ENCODE measurements around the gene MIDN. TPM values are rescaled to one million over a fixed set of nuclear protein-coding genes. Genes with fewer than 3 reads are reported as not detected.
"Not testable (repeated sequence)": the region's sequence is repeated elsewhere in the genome, so short reads cannot be mapped to it uniquely, and the experiment has no call there.

The MIDN gene
- total RNA-seq (100 to 1,000 TPM in 2 of 5 experiments, 10 to 100 TPM in 3; 22.6 to 310 (median 78.1) TPM), polyA plus RNA-seq (1 to 10 TPM; 1.4 to 3.6 TPM), total RNA-seq (152 reads per million, percentile 90 among the genes with 10 or more reads in this experiment)

GRCh38 chr19:1248139-1248785 is at the start of gene MIDN:
MIDN (plus strand) TSS chr19:1248583; CDS start chr19:1250297, 1,714 bp downstream.
- peak within 1 kb of the TSS; percentile 64 for H3K4me3 ChIP-seq (ENCODE audit: low read length)
- ATAC-seq (peak; percentile 21), DNase-seq (peak; percentile 43 to 85 (median 61))
- ChIA-PET POLR2A (interaction anchor here (0.7 to 2.2 kb wide), 5 partner anchors 13 to 168 kb away, joined by 3 to 20 read pairs (median 4); partner anchors contain the start of gene CIRBP), CTCF (interaction anchor here (0.9 to 1.0 kb wide), 2 partner anchors 15 to 18 kb away, joined by 4 to 5 read pairs; no protein-coding TSS in a partner anchor)
- intact Hi-C loops (cut with micrococcal nuclease) = loop anchor here (2.0 to 10.0 kb wide), 7 partner anchors 157 to 583 kb away; partner anchors contain the start of genes DAZAP1 (in 1 of the 2), GAMT (in 1 of the 2), PCSK4 (in 1 of the 2) and PTBP1 (in 1 of the 2)
- Mint-ChIP-seq H3K9me3 (peaks cover 0 to 3% (median 0%) of the 10 kb centered on the region in 11 donors), H3K36me3 (peaks cover 0 to 9% (median 0%) of the 10 kb centered on the region in 5 donors), H3K4me1 (peaks cover 0 to 10% (median 9%) of the 10 kb centered on the region in 7 donors), H3K4me3 (peak within 1 kb of the TSS; percentile 23 to 95 (median 68)), H3K27ac (peak within 1 kb of the TSS in 6 of 9 donors; percentile 38 to 88 (median 71)), H3K27me3 (no peaks in the 10 kb centered on the region)
- peaks cover 16 to 18% of the 10 kb centered on the region in 2 donors for H3K4me1 ChIP-seq (ENCODE audit: control insufficient read depth in 2 of 2, insufficient read depth in 2 of 2, low read length in 2 of 2)
- peak within 1 kb of the TSS; percentile 94 for H3K27ac ChIP-seq (ENCODE audit: low read depth, low read length)
- H3K36me3 ChIP-seq (ENCODE audit: control insufficient read depth in 2 of 3, insufficient read depth in 3 of 3, low read length in 3 of 3) = peaks cover 0 to 11% (median 0%) of the 10 kb centered on the region in 3 experiments
- no peaks in the 10 kb centered on the region for H3K27me3 ChIP-seq (ENCODE audit: control insufficient read depth in 2 of 2, insufficient read depth in 2 of 2, low read length in 2 of 2)
- no peaks in the 10 kb centered on the region for H3K9me3 ChIP-seq (ENCODE audit: control insufficient read depth in 2 of 3, low read length in 3 of 3)

- POLR2A ChIA-PET = interaction anchor here (0.6 to 0.8 kb wide), 3 partner anchors 74 to 95 kb away, joined by 3 read pairs; partner anchors contain the start of gene GPX4
- intact Hi-C loops (cut with micrococcal nuclease) = no loop called here
- peaks cover 0 to 3% (median 0%) of the 10 kb centered on the region in 11 donors for H3K9me3 Mint-ChIP-seq
These were observed 48.9 kb upstream of the MIDN start for GRCh38 chr19:1199531-1199930.

GRCh38 chr19:1200614-1201013 is 47.8 kb upstream of the MIDN start:
- H3K27ac Mint-ChIP-seq = peak overlapping the region in 1 of 9 donors; percentile 40
- H3K27me3 ChIP-seq (ENCODE audit: control insufficient read depth in 2 of 2, insufficient read depth in 2 of 2, low read length in 2 of 2); intact Hi-C loops (cut with micrococcal nuclease); H3K9me3 Mint-ChIP-seq; H3K27me3 Mint-ChIP-seq; H3K36me3 Mint-ChIP-seq; H3K4me3 ChIP-seq (ENCODE audit: low read length); H3K27ac ChIP-seq (ENCODE audit: low read depth, low read length); H3K9me3 ChIP-seq (ENCODE audit: control insufficient read depth in 2 of 3, low read length in 3 of 3); ATAC-seq; DNase-seq; H3K36me3 ChIP-seq (ENCODE audit: control insufficient read depth in 2 of 3, insufficient read depth in 3 of 3, low read length in 3 of 3): not testable (repeated sequence)
- CTCF ChIA-PET = interaction anchor here (0.7 to 2.7 kb wide), 3 partner anchors 70 to 87 kb away, joined by 3 to 11 read pairs (median 3); no protein-coding TSS in a partner anchor
- peak overlapping the region in 1 of 10 donors; percentile 42 for H3K4me3 Mint-ChIP-seq
- POLR2A ChIA-PET = interaction anchor here (1.4 to 1.6 kb wide), 2 partner anchors 8 to 104 kb away, joined by 3 to 4 read pairs; no protein-coding TSS in a partner anchor
- peaks cover 11 to 21% of the 10 kb centered on the region in 2 donors for H3K4me1 ChIP-seq (ENCODE audit: control insufficient read depth in 2 of 2, insufficient read depth in 2 of 2, low read length in 2 of 2)
- H3K4me1 Mint-ChIP-seq = peaks cover 9 to 19% (median 16%) of the 10 kb centered on the region in 7 donors

More at GRCh38 chr19:1199531-1199930, 48.9 kb upstream of the MIDN start:
- CTCF ChIA-PET = interaction anchor here (2.7 kb wide), 1 partner anchor 86 kb away, joined by 11 read pairs; no protein-coding TSS in a partner anchor
- no peaks in the 10 kb centered on the region for H3K9me3 ChIP-seq (ENCODE audit: control insufficient read depth in 2 of 3, low read length in 3 of 3)
- Mint-ChIP-seq H3K36me3 (no peaks in the 10 kb centered on the region), H3K27ac (peak overlapping the region in 1 of 9 donors; percentile 33), H3K27me3 (no peaks in the 10 kb centered on the region), H3K4me1 (peaks cover 9 to 17% (median 15%) of the 10 kb centered on the region in 7 donors), H3K4me3 (no peak overlapping the region)
- no peaks in the 10 kb centered on the region for H3K36me3 ChIP-seq (ENCODE audit: control insufficient read depth in 2 of 3, insufficient read depth in 3 of 3, low read length in 3 of 3)
- H3K4me3 ChIP-seq (ENCODE audit: low read length) = no peak overlapping the region
- H3K4me1 ChIP-seq (ENCODE audit: control insufficient read depth in 2 of 2, insufficient read depth in 2 of 2, low read length in 2 of 2) = peaks cover 5 to 14% of the 10 kb centered on the region in 2 donors
- DNase-seq = no peak
- ATAC-seq = no peak
- no peak overlapping the region for H3K27ac ChIP-seq (ENCODE audit: low read depth, low read length)
- H3K27me3 ChIP-seq (ENCODE audit: control insufficient read depth in 2 of 2, insufficient read depth in 2 of 2, low read length in 2 of 2) = no peaks in the 10 kb centered on the region

- Histone ChIP-seq H3K9me3 (ENCODE audit: control insufficient read depth in 2 of 3, low read length in 3 of 3) (no peaks in the 10 kb centered on the region), H3K4me1 (ENCODE audit: control insufficient read depth in 2 of 2, insufficient read depth in 2 of 2, low read length in 2 of 2) (peaks cover 27 to 34% of the 10 kb centered on the region in 2 donors), H3K36me3 (ENCODE audit: control insufficient read depth in 2 of 3, insufficient read depth in 3 of 3, low read length in 3 of 3) (peaks cover 0 to 8% (median 0%) of the 10 kb centered on the region in 3 experiments), H3K4me3 (ENCODE audit: low read length) (peak within 1 kb of the TSS; percentile 81), H3K27me3 (ENCODE audit: control insufficient read depth in 2 of 2, insufficient read depth in 2 of 2, low read length in 2 of 2) (no peaks in the 10 kb centered on the region), H3K27ac (ENCODE audit: low read depth, low read length) (peak within 1 kb of the TSS; percentile 74)
- intact Hi-C loops (cut with micrococcal nuclease) = loop anchor here (1.0 kb wide), 7 partner anchors 31 to 184 kb away; partner anchors contain the start of genes CIRBP (in 2 of the 2), ABCA7 (in 1 of the 2), ATP5F1D (in 1 of the 2) and GPX4 (in 1 of the 2)
- ChIA-PET POLR2A (interaction anchor here (0.6 to 1.7 kb wide), 6 partner anchors 13 to 574 kb away, joined by 3 to 4 read pairs (median 3); no protein-coding TSS in a partner anchor), CTCF (interaction anchor here (0.7 to 1.9 kb wide), 2 partner anchors 93 to 270 kb away, joined by 3 to 6 read pairs; no protein-coding TSS in a partner anchor)
- peak; percentile 98 to 100 (median 99) for DNase-seq
- Mint-ChIP-seq H3K27me3 (no peaks in the 10 kb centered on the region), H3K9me3 (peaks cover 0 to 3% (median 0%) of the 10 kb centered on the region in 11 donors), H3K4me3 (peak within 1 kb of the TSS; percentile 92 to 98 (median 94)), H3K36me3 (peaks cover 0 to 9% (median 0%) of the 10 kb centered on the region in 5 donors), H3K4me1 (peaks cover 15 to 46% (median 29%) of the 10 kb centered on the region in 7 donors), H3K27ac (peak within 1 kb of the TSS; percentile 85 to 94 (median 88))
- peak; percentile 97 for ATAC-seq
These were observed 43.0 kb upstream of the MIDN start, which contains the start of gene STK11 for GRCh38 chr19:1205114-1206099. STK11 (plus strand) TSS chr19:1205778; CDS start chr19:1206914, 1,136 bp downstream.

GRCh38 chr19:1206150-1206863 is 42.1 kb upstream of the MIDN start:
- peak overlapping the region; percentile 74 for H3K27ac ChIP-seq (ENCODE audit: low read depth, low read length)
- peaks cover 0 to 3% (median 0%) of the 10 kb centered on the region in 11 donors for H3K9me3 Mint-ChIP-seq
- POLR2A ChIA-PET = interaction anchor here (0.8 to 1.2 kb wide), 6 partner anchors 14 to 93 kb away, joined by 3 to 4 read pairs (median 3); partner anchors contain the start of gene FAM174C
- peak overlapping the region; percentile 85 to 94 (median 88) for H3K27ac Mint-ChIP-seq
- H3K4me1 Mint-ChIP-seq = peaks cover 15 to 47% (median 30%) of the 10 kb centered on the region in 7 donors
- peaks cover 0 to 11% (median 0%) of the 10 kb centered on the region in 5 donors for H3K36me3 Mint-ChIP-seq
- intact Hi-C loops (cut with micrococcal nuclease) = no loop called here
- H3K4me3 Mint-ChIP-seq = peak overlapping the region; percentile 92 to 98 (median 94)
- no peaks in the 10 kb centered on the region for H3K9me3 ChIP-seq (ENCODE audit: control insufficient read depth in 2 of 3, low read length in 3 of 3)
- no peak for ATAC-seq
- peaks cover 27 to 35% of the 10 kb centered on the region in 2 donors for H3K4me1 ChIP-seq (ENCODE audit: control insufficient read depth in 2 of 2, insufficient read depth in 2 of 2, low read length in 2 of 2)
- DNase-seq = peak in 1 of 9 donors; percentile 10
- H3K36me3 ChIP-seq (ENCODE audit: control insufficient read depth in 2 of 3, insufficient read depth in 3 of 3, low read length in 3 of 3) = peaks cover 0 to 8% (median 0%) of the 10 kb centered on the region in 3 experiments
- no peaks in the 10 kb centered on the region for H3K27me3 Mint-ChIP-seq
- CTCF ChIA-PET = interaction anchor here (0.8 to 0.9 kb wide), 2 partner anchors 92 to 343 kb away, joined by 3 read pairs; no protein-coding TSS in a partner anchor
- H3K4me3 ChIP-seq (ENCODE audit: low read length) = peak overlapping the region; percentile 81
- no peaks in the 10 kb centered on the region for H3K27me3 ChIP-seq (ENCODE audit: control insufficient read depth in 2 of 2, insufficient read depth in 2 of 2, low read length in 2 of 2)
